Transverse colon (tissue), 4 donors: ENCODE data around the gene ZMIZ2. TPM values are rescaled to one million over a fixed set of nuclear protein-coding genes. Genes with fewer than 3 reads are reported as not detected.
"Not testable (repeated sequence)": the region's sequence is repeated elsewhere in the genome, so short reads cannot be mapped to it uniquely, and the experiment has no call there.

Source experiments
- DNase-seq: peaks from one replicate; pipeline ENCODE4 v3.0.0-alpha.2; 2019
- H3K27ac ChIP-seq, 4 donors: fragments of 200-600 bp; sonication (generic); 2 replicates each; pipeline ENCODE4 v1.5.1; 2016 to 2018; ENCODE audit warnings: inconsistent platforms in 4 of 4
- H3K27me3 ChIP-seq: fragments of 200-600 bp; sonication (generic); 2 replicates; pipeline ENCODE4 v1.5.1; 2017; ENCODE audit warnings: inconsistent platforms
- H3K36me3 ChIP-seq, 4 donors: fragments of 200-600 bp; sonication (generic); 2 replicates each; pipeline ENCODE4 v1.5.1; 2017 to 2019; ENCODE audit warnings: inconsistent platforms in 4 of 4
- H3K4me1 ChIP-seq, 4 donors: fragments of 200-600 bp; sonication (generic); 2 replicates each; pipeline ENCODE4 v1.5.1; 2017 to 2020; ENCODE audit warnings: inconsistent platforms in 4 of 4
- H3K4me3 ChIP-seq, 4 donors: fragments of 200-600 bp; sonication (generic); 1 replicate in 1 of 4; 2 replicates in 3 of 4; pipeline versions ENCODE4 v1.5.1 to v1.6.1; 2017 to 2019; ENCODE audit warnings: inconsistent platforms in 4 of 4
- H3K9me3 ChIP-seq, 2 donors: fragments of 200-600 bp; sonication (generic); 2 replicates each; pipeline ENCODE4 v1.5.1; 2017 to 2019; ENCODE audit warnings: inconsistent platforms in 2 of 2
- EP300 ChIP-seq: sonication (generic); formaldehyde crosslinking; IDR thresholded peaks from one replicate; pipeline ENCODE4 v1.6.1; 2017; ENCODE audit warnings: antibody characterized with exemption, low read depth
- POLR2A ChIP-seq: fragments of 450-650 bp; IDR thresholded peaks from one replicate; pipeline ENCODE4 v1.6.1; 2016; ENCODE audit warnings: antibody characterized with exemption, mild to moderate bottlenecking, moderate library complexity
- POLR2AphosphoS5 ChIP-seq, 3 donors: sonication (generic); formaldehyde crosslinking; IDR thresholded peaks; one replicate each; pipeline ENCODE4 v1.6.1; 2016; ENCODE audit warnings: antibody characterized with exemption in 3 of 3
- WGBS, 2 donors: methylation state at CpG; one replicate each; pipeline ENCODE4 v1.1.5; 2018; ENCODE audit warnings: low coverage in 1 of 2; 5-methylcytosine and 5-hydroxymethylcytosine counted together
- in situ Hi-C, 4 donors: fragments of 200-750 bp; cut with MboI; loops; one replicate each; pipeline versions ENCODE4 v1.15.0 to v1.15.1; 2017; ENCODE audit warnings: low sequenced_read_pairs in 3 of 4, low pct_ligation_motif_present in 1 of 4, low pct_unique_long_range_greater_than_20kb in 1 of 4
- intact Hi-C: fragments of 100-400 bp; cut with DNase I; formaldehyde crosslinking; loops from one replicate; pipeline ENCODE4 v1.15.1; 2023; ENCODE audit warnings: low total_unique reads
- total RNA-seq, 4 donors: library from RNA; depleted of rRNA; stranded (reverse); fragments of >200 nt; gene quantifications; one replicate each; pipeline ENCODE4 v1.1.0, GENCODE V29; 2016
- TF ChIP-seq, protein P1 (sequence below), 5 experiments: fragments of 200-600 bp in 3 of 5; fragments of 450-650 bp in 2 of 5; sonication (generic) in 3 of 5; IDR thresholded peaks; 1 replicate in 2 of 5; 2 replicates in 3 of 5; pipeline ENCODE4 v1.5.1; 2016 to 2017; ENCODE audit warnings: antibody characterized with exemption in 5 of 5, inconsistent platforms in 3 of 5, mild to moderate bottlenecking in 2 of 5, moderate library complexity in 1 of 5

Gene ZMIZ2
- total RNA-seq, 4 donors from 2014 or later, result 40.6 to 92.7 (median 69.3) TPM

DNA sequence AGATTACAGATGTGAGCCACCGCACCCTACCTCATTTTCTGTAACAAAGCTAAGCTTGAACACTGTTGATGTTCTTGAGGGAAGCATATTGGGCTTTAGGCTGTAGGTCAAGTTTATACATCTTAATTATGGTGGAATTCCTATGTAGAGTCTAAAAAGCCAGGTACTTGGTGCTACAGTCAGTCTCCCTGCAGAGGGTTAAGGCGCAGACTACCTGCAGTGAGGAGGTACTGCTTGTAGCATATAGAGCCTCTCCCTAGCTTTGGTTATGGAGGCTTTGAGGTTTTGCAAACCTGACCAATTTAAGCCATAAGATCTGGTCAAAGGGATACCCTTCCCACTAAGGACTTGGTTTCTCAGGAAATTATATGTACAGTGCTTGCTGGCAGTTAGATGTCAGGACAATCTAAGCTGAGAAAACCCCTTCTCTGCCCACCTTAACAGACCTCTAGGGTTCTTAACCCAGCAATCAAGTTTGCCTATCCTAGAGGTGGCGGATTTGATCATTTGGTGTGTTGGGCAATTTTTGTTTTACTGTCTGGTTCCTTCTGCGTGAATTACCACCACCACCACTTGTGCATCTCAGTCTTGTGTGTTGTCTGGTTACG lies 53.9 kb downstream of the ZMIZ2 start:
- no peak for DNase-seq
- Histone ChIP-seq H3K9me3 (no peaks in the 10 kb centered on the region), H3K4me3 (no peak overlapping the region), H3K36me3 (peaks cover 0 to 48% (median 23%) of the 10 kb centered on the region in 4 donors), H3K27me3 (no peaks in the 10 kb centered on the region), H3K4me1 (peaks cover 8 to 23% (median 16%) of the 10 kb centered on the region in 4 donors), H3K27ac (no peak overlapping the region)
- in situ Hi-C loops, result no loop called here
- 94 to 96% methylated on average over 3 to 5 of the region's 5 CpGs for WGBS, 2 donors
- TF ChIP-seq POLR2AphosphoS5 (IDR thresholded peaks at IDR 0.05), result no peak
- no peak for TF ChIP-seq EP300
- no peak for TF ChIP-seq POLR2A
- TF ChIP-seq, protein P1, sequence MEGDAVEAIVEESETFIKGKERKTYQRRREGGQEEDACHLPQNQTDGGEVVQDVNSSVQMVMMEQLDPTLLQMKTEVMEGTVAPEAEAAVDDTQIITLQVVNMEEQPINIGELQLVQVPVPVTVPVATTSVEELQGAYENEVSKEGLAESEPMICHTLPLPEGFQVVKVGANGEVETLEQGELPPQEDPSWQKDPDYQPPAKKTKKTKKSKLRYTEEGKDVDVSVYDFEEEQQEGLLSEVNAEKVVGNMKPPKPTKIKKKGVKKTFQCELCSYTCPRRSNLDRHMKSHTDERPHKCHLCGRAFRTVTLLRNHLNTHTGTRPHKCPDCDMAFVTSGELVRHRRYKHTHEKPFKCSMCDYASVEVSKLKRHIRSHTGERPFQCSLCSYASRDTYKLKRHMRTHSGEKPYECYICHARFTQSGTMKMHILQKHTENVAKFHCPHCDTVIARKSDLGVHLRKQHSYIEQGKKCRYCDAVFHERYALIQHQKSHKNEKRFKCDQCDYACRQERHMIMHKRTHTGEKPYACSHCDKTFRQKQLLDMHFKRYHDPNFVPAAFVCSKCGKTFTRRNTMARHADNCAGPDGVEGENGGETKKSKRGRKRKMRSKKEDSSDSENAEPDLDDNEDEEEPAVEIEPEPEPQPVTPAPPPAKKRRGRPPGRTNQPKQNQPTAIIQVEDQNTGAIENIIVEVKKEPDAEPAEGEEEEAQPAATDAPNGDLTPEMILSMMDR (IDR thresholded peaks at IDR 0.05), result no peak
- intact Hi-C loops, result no loop called here

DNA sequence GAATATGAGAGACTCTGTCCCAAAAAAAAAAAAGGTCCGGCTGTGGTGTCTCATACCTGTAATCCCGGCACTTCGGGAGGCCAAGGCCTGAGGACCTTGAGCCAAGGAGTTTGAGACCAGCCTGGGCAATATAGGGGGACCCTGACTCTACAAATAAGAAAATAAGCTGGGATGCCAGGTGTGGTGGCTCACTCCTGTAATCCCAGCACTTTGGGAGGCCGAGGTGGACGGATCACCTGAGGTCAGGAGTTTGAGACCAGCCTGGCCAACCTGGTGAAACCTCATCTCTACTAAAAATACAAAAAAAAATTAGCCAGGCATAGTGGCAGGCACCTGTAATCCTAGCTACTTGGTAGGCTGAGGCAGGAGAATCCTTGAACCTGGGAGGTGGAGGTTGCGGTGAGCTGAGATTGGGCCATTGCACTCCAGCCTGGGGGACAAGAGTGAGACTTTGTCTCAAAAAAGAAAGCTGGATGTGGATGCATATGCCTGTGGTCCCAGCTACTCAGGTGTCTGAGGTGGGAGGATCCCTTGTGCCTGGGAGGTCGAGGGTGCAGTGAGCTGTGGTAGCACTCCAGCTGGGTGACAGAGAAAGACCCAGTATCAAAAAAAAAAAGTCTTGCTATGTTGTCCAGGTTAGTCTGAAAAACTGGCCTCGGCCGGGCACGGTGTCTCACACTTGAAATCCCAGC lies 55.3 kb downstream of the ZMIZ2 start:
- H3K4me1 ChIP-seq, DNase-seq, H3K27ac ChIP-seq, H3K27me3 ChIP-seq, H3K9me3 ChIP-seq, H3K4me3 ChIP-seq, in situ Hi-C loops, intact Hi-C loops: not testable (repeated sequence)
- peaks cover 0 to 48% (median 22%) of the 10 kb centered on the region in 4 donors for H3K36me3 ChIP-seq
- WGBS, 2 donors, result 92 to 93% methylated on average over 7 to 10 of the region's 10 CpGs

DNA sequence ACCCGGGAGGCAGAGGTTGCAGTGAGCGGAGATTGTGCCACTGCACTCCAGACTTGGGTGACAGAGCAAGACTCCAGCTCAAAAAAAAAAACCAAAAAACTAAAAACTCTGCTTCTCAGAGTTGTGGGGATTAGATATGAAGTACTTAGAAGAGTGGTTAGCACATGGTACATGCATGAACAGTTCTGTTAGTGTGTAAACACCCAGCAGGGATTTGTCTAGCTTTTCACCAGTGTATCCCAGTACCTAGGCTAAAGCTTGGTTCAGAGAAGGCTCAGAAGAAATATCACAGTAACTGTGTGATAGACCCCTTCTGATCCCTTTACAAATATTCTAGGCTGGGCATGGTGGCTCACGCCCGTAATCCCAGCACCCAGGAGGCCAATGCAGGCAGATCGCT lies 57.3 kb downstream of the ZMIZ2 start:
- peaks cover 0 to 3% (median 0%) of the 10 kb centered on the region in 4 donors for H3K4me1 ChIP-seq
- in situ Hi-C loops, result no loop called here
- no peaks in the 10 kb centered on the region for H3K9me3 ChIP-seq
- no peaks in the 10 kb centered on the region for H3K27me3 ChIP-seq
- no peak overlapping the region for H3K27ac ChIP-seq
- no peak for DNase-seq
- intact Hi-C loops, result no loop called here
- no peak overlapping the region for H3K4me3 ChIP-seq
- H3K36me3 ChIP-seq, result peaks cover 0 to 32% (median 12%) of the 10 kb centered on the region in 4 donors
- TF ChIP-seq POLR2A, result no peak
- no peak for TF ChIP-seq EP300
- TF ChIP-seq POLR2AphosphoS5 (IDR thresholded peaks at IDR 0.05), result no peak
- TF ChIP-seq, protein P1 (IDR thresholded peaks at IDR 0.05), result no peak
- WGBS, 2 donors, result 95% methylated on average over 5 of the region's 5 CpGs; no CpG with 5 or more reads in 1 of the 2 donors

DNA sequence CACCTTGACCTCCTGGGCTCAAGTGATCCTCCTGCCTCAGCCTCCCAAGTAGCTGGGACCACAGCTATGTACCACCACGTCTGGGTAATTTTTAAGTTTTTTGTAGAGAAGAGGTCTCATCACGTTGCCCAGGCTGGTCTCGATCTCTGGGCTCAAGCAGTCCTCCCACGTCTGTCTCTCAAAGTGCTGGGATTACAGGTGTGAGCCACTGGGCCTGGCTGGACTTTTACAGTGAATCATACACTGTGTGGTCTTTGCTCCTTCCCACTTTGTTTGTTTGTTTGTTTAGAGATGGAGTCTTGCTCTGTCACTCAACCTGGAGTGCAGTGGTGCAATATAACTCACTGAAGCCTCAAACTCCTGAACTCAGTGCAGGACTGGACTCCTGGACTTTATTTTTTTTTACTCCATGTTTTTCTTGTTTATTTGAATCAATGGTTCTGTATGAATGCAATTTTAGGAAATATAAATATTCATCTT lies 60.3 kb downstream of the ZMIZ2 start:
- in situ Hi-C loops, result no loop called here

More for the DNA sequence above, 60.3 kb downstream of the ZMIZ2 start:
- TF ChIP-seq EP300 (no peak), POLR2AphosphoS5 (IDR thresholded peaks at IDR 0.05) (no peak)
- TF ChIP-seq, protein P1 (IDR thresholded peaks at IDR 0.05), result no peak
- Histone ChIP-seq H3K4me3 (no peak overlapping the region), H3K36me3 (peaks cover 0 to 6% (median 0%) of the 10 kb centered on the region in 4 donors), H3K27ac (no peak overlapping the region), H3K27me3 (no peaks in the 10 kb centered on the region), H3K4me1 (peaks cover 0 to 4% (median 0%) of the 10 kb centered on the region in 4 donors), H3K9me3 (no peaks in the 10 kb centered on the region)
- DNase-seq, result no peak
- WGBS, 2 donors, result 79 to 82% methylated on average over 2 to 4 of the region's 4 CpGs
- intact Hi-C loops, result no loop called here
